Measurements from ENCODE around the gene PLPPR1.

- TF ChIP-seq, protein P1, sequence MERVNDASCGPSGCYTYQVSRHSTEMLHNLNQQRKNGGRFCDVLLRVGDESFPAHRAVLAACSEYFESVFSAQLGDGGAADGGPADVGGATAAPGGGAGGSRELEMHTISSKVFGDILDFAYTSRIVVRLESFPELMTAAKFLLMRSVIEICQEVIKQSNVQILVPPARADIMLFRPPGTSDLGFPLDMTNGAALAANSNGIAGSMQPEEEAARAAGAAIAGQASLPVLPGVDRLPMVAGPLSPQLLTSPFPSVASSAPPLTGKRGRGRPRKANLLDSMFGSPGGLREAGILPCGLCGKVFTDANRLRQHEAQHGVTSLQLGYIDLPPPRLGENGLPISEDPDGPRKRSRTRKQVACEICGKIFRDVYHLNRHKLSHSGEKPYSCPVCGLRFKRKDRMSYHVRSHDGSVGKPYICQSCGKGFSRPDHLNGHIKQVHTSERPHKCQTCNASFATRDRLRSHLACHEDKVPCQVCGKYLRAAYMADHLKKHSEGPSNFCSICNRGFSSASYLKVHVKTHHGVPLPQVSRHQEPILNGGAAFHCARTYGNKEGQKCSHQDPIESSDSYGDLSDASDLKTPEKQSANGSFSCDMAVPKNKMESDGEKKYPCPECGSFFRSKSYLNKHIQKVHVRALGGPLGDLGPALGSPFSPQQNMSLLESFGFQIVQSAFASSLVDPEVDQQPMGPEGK (CRISPR knock-in tag; IDR thresholded peaks at IDR 0.05; ENCODE audit: borderline replicate concordance): no peak
- TF ChIP-seq ARNTL (CRISPR knock-in tag; IDR thresholded peaks at IDR 0.05; ENCODE audit: borderline replicate concordance, low read depth): no peak
- TF ChIP-seq, protein P2, sequence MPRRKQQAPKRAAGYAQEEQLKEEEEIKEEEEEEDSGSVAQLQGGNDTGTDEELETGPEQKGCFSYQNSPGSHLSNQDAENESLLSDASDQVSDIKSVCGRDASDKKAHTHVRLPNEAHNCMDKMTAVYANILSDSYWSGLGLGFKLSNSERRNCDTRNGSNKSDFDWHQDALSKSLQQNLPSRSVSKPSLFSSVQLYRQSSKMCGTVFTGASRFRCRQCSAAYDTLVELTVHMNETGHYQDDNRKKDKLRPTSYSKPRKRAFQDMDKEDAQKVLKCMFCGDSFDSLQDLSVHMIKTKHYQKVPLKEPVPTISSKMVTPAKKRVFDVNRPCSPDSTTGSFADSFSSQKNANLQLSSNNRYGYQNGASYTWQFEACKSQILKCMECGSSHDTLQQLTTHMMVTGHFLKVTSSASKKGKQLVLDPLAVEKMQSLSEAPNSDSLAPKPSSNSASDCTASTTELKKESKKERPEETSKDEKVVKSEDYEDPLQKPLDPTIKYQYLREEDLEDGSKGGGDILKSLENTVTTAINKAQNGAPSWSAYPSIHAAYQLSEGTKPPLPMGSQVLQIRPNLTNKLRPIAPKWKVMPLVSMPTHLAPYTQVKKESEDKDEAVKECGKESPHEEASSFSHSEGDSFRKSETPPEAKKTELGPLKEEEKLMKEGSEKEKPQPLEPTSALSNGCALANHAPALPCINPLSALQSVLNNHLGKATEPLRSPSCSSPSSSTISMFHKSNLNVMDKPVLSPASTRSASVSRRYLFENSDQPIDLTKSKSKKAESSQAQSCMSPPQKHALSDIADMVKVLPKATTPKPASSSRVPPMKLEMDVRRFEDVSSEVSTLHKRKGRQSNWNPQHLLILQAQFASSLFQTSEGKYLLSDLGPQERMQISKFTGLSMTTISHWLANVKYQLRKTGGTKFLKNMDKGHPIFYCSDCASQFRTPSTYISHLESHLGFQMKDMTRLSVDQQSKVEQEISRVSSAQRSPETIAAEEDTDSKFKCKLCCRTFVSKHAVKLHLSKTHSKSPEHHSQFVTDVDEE (CRISPR knock-in tag; IDR thresholded peaks at IDR 0.05): no peak
- TF ChIP-seq CSDC2 (CRISPR knock-in tag; IDR thresholded peaks at IDR 0.05): no peak
- no peak for TF ChIP-seq RARB (CRISPR knock-in tag; IDR thresholded peaks at IDR 0.05)
- TF ChIP-seq TOX (CRISPR knock-in tag; IDR thresholded peaks at IDR 0.05; ENCODE audit: borderline replicate concordance): no peak
- TF ChIP-seq ZFP30 (CRISPR knock-in tag; IDR thresholded peaks at IDR 0.05): no peak
- no peak for TF ChIP-seq TCF4 (CRISPR knock-in tag; IDR thresholded peaks at IDR 0.05; ENCODE audit: borderline replicate concordance)
Measured at GRCh38 chr9:100999906-101000544, 28.5 kb upstream of the PLPPR1 start.
